H9 (cell line): ENCODE measurements around the gene SLC9A2. TPM values are rescaled to one million over a fixed set of nuclear protein-coding genes. Genes with fewer than 3 reads are reported as not detected.

Source experiments
- DNase-seq: peaks from one replicate; pipeline ENCODE4 v3.0.0-alpha.2; 2017
- H2AFZ ChIP-seq: one replicate; pipeline ENCODE4 v1.6.1; 2013; ENCODE audit warnings: mild to moderate bottlenecking, low read length, control low read depth, moderate library complexity
- H2AK5ac ChIP-seq: 2 replicates; pipeline ENCODE4 v1.6.1; 2013; ENCODE audit warnings: low read length, control low read depth, mixed read lengths; ENCODE audit not compliant: insufficient read length
- H2BK120ac ChIP-seq: one replicate; pipeline ENCODE4 v1.6.1; 2013; ENCODE audit warnings: low read depth, mild to moderate bottlenecking, low read length, control low read depth, inconsistent platforms; ENCODE audit not compliant: poor library complexity, severe bottlenecking
- H2BK12ac ChIP-seq: 2 replicates; pipeline ENCODE4 v1.6.1; 2013; ENCODE audit warnings: low read length, control low read depth, mixed read lengths, low read depth; ENCODE audit not compliant: insufficient read length
- H2BK15ac ChIP-seq: 2 replicates; pipeline ENCODE4 v1.6.1; 2013; ENCODE audit warnings: low read depth, low read length, control low read depth
- H2BK20ac ChIP-seq: one replicate; pipeline ENCODE4 v1.6.1; 2013; ENCODE audit warnings: low read depth, mild to moderate bottlenecking, low read length, control low read depth, inconsistent platforms; ENCODE audit not compliant: poor library complexity, severe bottlenecking
- H2BK5ac ChIP-seq: 2 replicates; pipeline ENCODE4 v1.6.1; 2013; ENCODE audit warnings: low read length, control low read depth, mixed read lengths; ENCODE audit not compliant: insufficient read length
- H3K14ac ChIP-seq: 2 replicates; pipeline ENCODE4 v1.6.1; 2013; ENCODE audit warnings: low read length, control low read depth; ENCODE audit not compliant: insufficient read depth
- H3K18ac ChIP-seq: 2 replicates; pipeline ENCODE4 v1.6.1; 2013; ENCODE audit warnings: low read depth, mild to moderate bottlenecking, mixed read lengths, low read length, control low read depth; ENCODE audit not compliant: insufficient read length
- H3K23ac ChIP-seq: 2 replicates; pipeline ENCODE4 v1.6.1; 2013; ENCODE audit warnings: low read length, control low read depth, mixed read lengths, low read depth; ENCODE audit not compliant: insufficient read length
- H3K23me2 ChIP-seq: 2 replicates; pipeline ENCODE4 v1.6.1; 2013; ENCODE audit warnings: low read depth, mild to moderate bottlenecking, mixed read lengths, low read length, control low read depth; ENCODE audit not compliant: insufficient read length, poor library complexity, severe bottlenecking
- H3K27ac ChIP-seq: 2 replicates; pipeline ENCODE4 v1.5.1; 2013; ENCODE audit warnings: low read length, control low read depth, mixed read lengths, low read depth; ENCODE audit not compliant: insufficient read length
- H3K27me3 ChIP-seq: 2 replicates; pipeline ENCODE4 v1.6.1; 2013; ENCODE audit warnings: low read length, control low read depth, inconsistent platforms; ENCODE audit not compliant: insufficient read depth
- H3K4ac ChIP-seq: 2 replicates; pipeline ENCODE4 v1.6.1; 2013; ENCODE audit warnings: low read depth, mild to moderate bottlenecking, control low read depth, inconsistent platforms, low read length, moderate library complexity
- H3K4me1 ChIP-seq: 2 replicates; pipeline ENCODE4 v1.6.1; 2013; ENCODE audit warnings: low read length, control low read depth, inconsistent platforms; ENCODE audit not compliant: insufficient read depth
- H3K4me2 ChIP-seq: 2 replicates; pipeline ENCODE4 v1.6.1; 2013; ENCODE audit warnings: low read length, control low read depth, mixed read lengths; ENCODE audit not compliant: insufficient read length, insufficient read depth
- H3K56ac ChIP-seq: 2 replicates; pipeline ENCODE4 v1.6.1; 2013; ENCODE audit warnings: low read depth, mild to moderate bottlenecking, mixed read lengths, low read length, control low read depth; ENCODE audit not compliant: insufficient read length
- H3K79me1 ChIP-seq: 2 replicates; pipeline ENCODE4 v1.6.1; 2013; ENCODE audit warnings: low read depth, mild to moderate bottlenecking, moderate library complexity, low read length, control low read depth, inconsistent platforms; ENCODE audit not compliant: insufficient read depth, poor library complexity, severe bottlenecking
- H3K79me2 ChIP-seq: 2 replicates; pipeline ENCODE4 v1.6.1; 2013; ENCODE audit warnings: low read length, control low read depth, inconsistent platforms; ENCODE audit not compliant: insufficient read depth
- H3K9ac ChIP-seq: 2 replicates; pipeline ENCODE4 v1.6.1; 2013; ENCODE audit warnings: low read length, control low read depth, mixed read lengths; ENCODE audit not compliant: insufficient read length; ENCODE audit errors: extremely low read depth
- H3K9me3 ChIP-seq: one replicate; pipeline ENCODE4 v1.6.1; 2013; ENCODE audit warnings: low read depth, low read length, inconsistent platforms; ENCODE audit not compliant: control insufficient read depth
- H3T11ph ChIP-seq: one replicate; pipeline ENCODE4 v1.6.1; 2013; ENCODE audit warnings: mild to moderate bottlenecking, low read length, control low read depth, inconsistent platforms
- H4K20me1 ChIP-seq: one replicate; pipeline ENCODE4 v1.6.1; 2013; ENCODE audit not compliant: control insufficient read depth, insufficient read length, insufficient read depth
- H4K5ac ChIP-seq: 2 replicates; pipeline ENCODE4 v1.6.1; 2013; ENCODE audit warnings: low read depth, mild to moderate bottlenecking, mixed read lengths, low read length, control low read depth; ENCODE audit not compliant: insufficient read length
- H4K8ac ChIP-seq: replicated peaks from 2 replicates; pipeline ENCODE4 v1.6.1; 2013; ENCODE audit warnings: low read length, control low read depth, mixed read lengths, low read depth; ENCODE audit not compliant: insufficient read length
- H4K91ac ChIP-seq: 2 replicates; pipeline ENCODE4 v1.6.1; 2013; ENCODE audit warnings: low read depth, mild to moderate bottlenecking, moderate library complexity, mixed read lengths, low read length, control low read depth; ENCODE audit not compliant: insufficient read length
- H3K27ac Mint-ChIP-seq, 3 experiments: 2 replicates in 2 of 3; 3 replicates in 1 of 3; pipeline ENCODE4 v1.8.0; 2020 to 2021; ENCODE audit warnings: mixed read lengths in 3 of 3, mild to moderate bottlenecking in 1 of 3, moderate library complexity in 1 of 3
- H3K27me3 Mint-ChIP-seq: 2 replicates; pipeline ENCODE4 v1.8.0; 2021; ENCODE audit warnings: low read depth, mild to moderate bottlenecking, moderate library complexity, mixed read lengths
- H3K36me3 Mint-ChIP-seq, 3 experiments: 2 replicates in 2 of 3; 3 replicates in 1 of 3; pipeline ENCODE4 v1.8.0; 2020 to 2021; ENCODE audit warnings: low read depth in 3 of 3, mixed read lengths in 3 of 3; ENCODE audit not compliant: insufficient read depth in 1 of 3
- H3K4me1 Mint-ChIP-seq, 2 experiments: 2 replicates each; pipeline ENCODE4 v1.8.0; 2020; ENCODE audit warnings: mixed read lengths in 2 of 2
- H3K4me3 Mint-ChIP-seq, 2 experiments: 2 replicates in 1 of 2; 3 replicates in 1 of 2; pipeline ENCODE4 v1.8.0; 2020 to 2021; ENCODE audit warnings: mild to moderate bottlenecking in 2 of 2, mixed read lengths in 2 of 2, moderate library complexity in 1 of 2
- H3K9me3 Mint-ChIP-seq, 2 experiments: 2 replicates in 1 of 2; 3 replicates in 1 of 2; pipeline ENCODE4 v1.8.0; 2020; ENCODE audit warnings: mild to moderate bottlenecking in 2 of 2, mixed read lengths in 2 of 2, moderate library complexity in 1 of 2
- CTCF ChIP-seq: fragments of 200-600 bp; sonication (generic); conservative IDR thresholded peaks from 3 replicates; pipeline ENCODE4 v1.8.0; 2021; ENCODE audit warnings: antibody characterized with exemption, mild to moderate bottlenecking
- WGBS: extraction: QIAGEN DNeasy Blood & Tissue Kit; methylation state at CpG from one replicate; pipeline ENCODE4 v1.1.7; 2013; ENCODE audit warnings: missing lambda C conversion rate, low lambda C conversion rate, mixed read lengths; ENCODE audit not compliant: insufficient read length; ENCODE audit errors: extremely low coverage; 5-methylcytosine and 5-hydroxymethylcytosine counted together
- total RNA-seq: library from RNA; stranded (reverse); gene quantifications from 2 replicates; pipeline ENCODE4 v1.2.1, GENCODE V29; 2021

Gene SLC9A2
- total RNA-seq, 1 experiment from 2014 or later = 0.04 TPM

DNA sequence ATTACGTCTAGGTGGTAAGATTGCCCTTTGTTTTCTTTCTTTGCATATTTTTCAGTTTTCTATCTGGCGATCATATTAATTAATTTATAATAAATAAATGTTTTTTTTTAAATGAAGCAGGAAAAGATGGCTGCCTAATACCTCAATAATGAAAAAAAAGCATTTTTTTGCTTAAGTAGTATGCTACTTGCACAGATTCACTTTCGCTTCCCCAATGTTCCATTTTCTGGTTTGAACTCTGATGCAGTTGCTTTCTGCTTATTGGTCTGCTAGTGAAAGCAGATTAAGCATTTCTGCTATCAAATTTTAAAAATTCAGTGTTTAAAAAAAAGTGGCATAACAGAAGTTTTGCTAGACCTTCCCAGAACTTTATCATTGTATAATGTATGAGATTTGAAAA, 130.6 kb downstream of the SLC9A2 start:
- no peak overlapping the region for H3K27ac ChIP-seq
- H2BK15ac ChIP-seq = no peak overlapping the region
- H3K79me2 ChIP-seq = no peaks in the 10 kb centered on the region; the same call in 1 of the 2 replicates
- no peak overlapping the region for H2BK12ac ChIP-seq
- H3K79me1 ChIP-seq = no peaks in the 10 kb centered on the region
- H3K23ac ChIP-seq = no peak overlapping the region
- H4K8ac ChIP-seq = no peak overlapping the region
- no peak overlapping the region for H3K18ac ChIP-seq
- H2BK20ac ChIP-seq = no peak overlapping the region
- H3K9me3 Mint-ChIP-seq = no peaks in the 10 kb centered on the region
- H3K27me3 Mint-ChIP-seq = no peaks in the 10 kb centered on the region
- no peak overlapping the region for H3K4ac ChIP-seq
- no peak overlapping the region for H2BK5ac ChIP-seq
- H3K27me3 ChIP-seq = no peaks in the 10 kb centered on the region
- no peak for TF ChIP-seq CTCF
- no peaks in the 10 kb centered on the region for H3K4me1 Mint-ChIP-seq
- no peak overlapping the region for H3K4me3 Mint-ChIP-seq
- no peak overlapping the region for H3K56ac ChIP-seq
- H3K27ac Mint-ChIP-seq = no peak overlapping the region
- no peak overlapping the region for H3K9ac ChIP-seq
- H4K91ac ChIP-seq = no peak overlapping the region
- no peak overlapping the region for H3T11ph ChIP-seq
- no peaks in the 10 kb centered on the region for H3K23me2 ChIP-seq
- no peak overlapping the region for H2BK120ac ChIP-seq
- H3K4me2 ChIP-seq = no peak overlapping the region
- no peak for DNase-seq
- H4K20me1 ChIP-seq = no peaks in the 10 kb centered on the region
- WGBS = no CpG with 5 or more reads among the region's 3 CpGs
- H3K14ac ChIP-seq = no peak overlapping the region
- no peaks in the 10 kb centered on the region for H3K4me1 ChIP-seq
- no peak overlapping the region for H4K5ac ChIP-seq
- H2AK5ac ChIP-seq = no peak overlapping the region
- no peaks in the 10 kb centered on the region for H3K9me3 ChIP-seq
- no peaks in the 10 kb centered on the region for H3K36me3 Mint-ChIP-seq
- H2AFZ ChIP-seq = no peak overlapping the region
